Liver (tissue), 9 donors: ENCODE results near the gene ADARB1. TPM values are rescaled to one million over a fixed set of nuclear protein-coding genes. Genes with fewer than 3 reads are reported as not detected.

Experiments used
- DNase-seq: peaks from one replicate; pipeline ENCODE4 v3.0.0-alpha.2; 2017; ENCODE audit warnings: low spot score
- H3K27ac ChIP-seq, 2 donors: one replicate each; pipeline ENCODE4 v1.7.0; 2013; ENCODE audit warnings: inconsistent platforms in 2 of 2, low read length in 2 of 2, control low read depth in 1 of 2, low read depth in 1 of 2, mild to moderate bottlenecking in 1 of 2
- H3K27me3 ChIP-seq, 4 donors: one replicate each; pipeline versions ENCODE4 v1.6.1 to v1.7.0; 2013; ENCODE audit warnings: low read length in 3 of 4, inconsistent platforms in 1 of 4, mild to moderate bottlenecking in 1 of 4, moderate library complexity in 1 of 4; ENCODE audit not compliant: control insufficient read depth in 4 of 4, insufficient read depth in 4 of 4
- H3K36me3 ChIP-seq, 4 donors: one replicate each; pipeline versions ENCODE4 v1.6.1 to v1.7.0; 2013; ENCODE audit warnings: low read length in 3 of 4, mild to moderate bottlenecking in 3 of 4, low read depth in 1 of 4, moderate library complexity in 1 of 4; ENCODE audit not compliant: control insufficient read depth in 4 of 4, insufficient read depth in 3 of 4
- H3K4me1 ChIP-seq, 4 donors: one replicate each; pipeline versions ENCODE4 v1.6.1 to v1.7.0; 2013; ENCODE audit warnings: low read length in 3 of 4, mild to moderate bottlenecking in 3 of 4, moderate library complexity in 1 of 4; ENCODE audit not compliant: control insufficient read depth in 4 of 4, insufficient read depth in 4 of 4
- H3K4me3 ChIP-seq, 3 donors: one replicate each; pipeline versions ENCODE4 v1.6.1 to v1.7.0; 2013; ENCODE audit warnings: low read length in 3 of 3, control low read depth in 1 of 3, low read depth in 1 of 3, mild to moderate bottlenecking in 1 of 3
- H3K9ac ChIP-seq, 2 donors: one replicate each; pipeline ENCODE4 v1.7.0; 2013; ENCODE audit warnings: low read length in 2 of 2, mild to moderate bottlenecking in 2 of 2, moderate library complexity in 2 of 2, control low read depth in 1 of 2, low read depth in 1 of 2
- H3K9me3 ChIP-seq, 4 donors: one replicate each; pipeline versions ENCODE4 v1.6.1 to v1.7.0; 2013; ENCODE audit warnings: low read length in 3 of 4; ENCODE audit not compliant: control insufficient read depth in 4 of 4
- EGR1 ChIP-seq, 2 donors: IDR thresholded peaks; 2 replicates each; pipeline ENCODE4 v1.6.1; 2016 to 2018; ENCODE audit warnings: antibody characterized with exemption in 2 of 2, low read depth in 2 of 2
- GABPA ChIP-seq, 2 donors: IDR thresholded peaks in 1 of 2; conservative IDR thresholded peaks in 1 of 2; 2 replicates each; pipeline ENCODE4 v1.6.1; 2016; ENCODE audit warnings: antibody characterized with exemption in 2 of 2, mild to moderate bottlenecking in 1 of 2, moderate library complexity in 1 of 2
- HNF4A ChIP-seq, 2 donors: conservative IDR thresholded peaks; 2 replicates each; pipeline ENCODE4 v1.6.1; 2016; ENCODE audit warnings: antibody characterized with exemption in 2 of 2, mild to moderate bottlenecking in 2 of 2
- HNF4G ChIP-seq: IDR thresholded peaks from 2 replicates; pipeline ENCODE4 v1.6.1; 2016; ENCODE audit warnings: antibody characterized with exemption
- JUND ChIP-seq, 2 donors: IDR thresholded peaks; 2 replicates each; pipeline ENCODE4 v1.6.1; 2016; ENCODE audit warnings: antibody characterized with exemption in 2 of 2
- NR2F2 ChIP-seq: IDR thresholded peaks from 2 replicates; pipeline ENCODE4 v1.6.1; 2016; ENCODE audit warnings: antibody characterized with exemption
- RAD21 ChIP-seq, 2 donors: IDR thresholded peaks; 2 replicates each; pipeline ENCODE4 v1.6.1; 2016; ENCODE audit warnings: antibody characterized with exemption in 2 of 2, mild to moderate bottlenecking in 2 of 2
- RXRA ChIP-seq, 2 donors: IDR thresholded peaks; 2 replicates each; pipeline ENCODE4 v1.6.1; 2017 to 2018; ENCODE audit warnings: antibody characterized with exemption in 2 of 2, mild to moderate bottlenecking in 1 of 2
- TAF1 ChIP-seq: conservative IDR thresholded peaks from 2 replicates; pipeline ENCODE4 v1.6.1; 2016; ENCODE audit warnings: antibody characterized with exemption, mild to moderate bottlenecking
- YY1 ChIP-seq: IDR thresholded peaks from 2 replicates; pipeline ENCODE4 v1.6.1; 2016; ENCODE audit warnings: antibody characterized with exemption, mild to moderate bottlenecking
- WGBS: extraction: QIAGEN DNeasy Blood & Tissue Kit; methylation state at CpG from one replicate; pipeline ENCODE4 v1.1.7; 2013; 5-methylcytosine and 5-hydroxymethylcytosine counted together
- polyA plus RNA-seq, 2 donors: library from polyadenylated mRNA; stranded (reverse) in 1 of 2; unstranded in 1 of 2; fragments of 200-250 nt in 1 of 2; fragments of >200 nt in 1 of 2; fragmentation: Nextera tagmentation in 1 of 2; extraction: Ambion mirVana in 1 of 2; gene quantifications; one replicate each; pipeline versions ENCODE4 v1.2.1 to v1.2.3, GENCODE V29; 2013 to 2015
- total RNA-seq, 2 donors: library from RNA; depleted of rRNA; stranded (reverse); fragments of >200 nt; gene quantifications; one replicate each; pipeline ENCODE4 v1.2.3, GENCODE V29; 2014
- TF ChIP-seq, protein P1 (sequence below): IDR thresholded peaks from 2 replicates; pipeline ENCODE4 v1.6.1; 2016; ENCODE audit warnings: antibody characterized with exemption
- TF ChIP-seq, protein P2 (sequence below): IDR thresholded peaks from 2 replicates; pipeline ENCODE4 v1.6.1; 2016; ENCODE audit warnings: antibody characterized with exemption
- TF ChIP-seq, protein P3 (sequence below): fragments of 150-350 bp; IDR thresholded peaks from 2 replicates; pipeline ENCODE4 v1.5.1; 2017; ENCODE audit warnings: improper control_type of control experiment, low read depth, low read length; ENCODE audit not compliant: missing input control
- donor health status: healthy.
- donor health status: healthy.
- donor health status: healthy.
- donor health status: healthy.
- donor health status: healthy.

ADARB1 gene
- total and polyA plus RNA-seq, 4 donors: 1.6 to 7.8 (median 2.9) TPM

DNA sequence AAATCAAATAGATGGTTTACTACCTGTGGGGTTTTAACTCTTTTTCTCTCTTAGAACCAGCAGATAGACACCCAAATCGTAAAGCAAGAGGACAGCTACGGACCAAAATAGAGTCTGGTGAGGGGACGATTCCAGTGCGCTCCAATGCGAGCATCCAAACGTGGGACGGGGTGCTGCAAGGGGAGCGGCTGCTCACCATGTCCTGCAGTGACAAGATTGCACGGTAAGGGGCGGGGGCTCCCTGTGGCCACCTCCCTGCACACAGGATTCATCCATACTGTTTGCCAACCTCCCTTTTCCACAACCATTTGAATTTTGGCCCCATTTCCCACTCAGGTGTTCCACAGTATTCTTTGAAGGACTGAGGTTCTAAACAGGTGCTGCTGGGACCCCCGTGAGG, 110.5 kb downstream of the ADARB1 start:
- peaks cover 0 to 21% (median 5%) of the 10 kb centered on the region in 4 donors for H3K9me3 ChIP-seq
- TF ChIP-seq GABPA (IDR thresholded peaks at IDR 0.05 in 1 of 2, conservative IDR thresholded peaks at IDR 0.05 in 1 of 2) (no peak), JUND (IDR thresholded peaks at IDR 0.05) (no peak), HNF4G (no peak), RXRA (IDR thresholded peaks at IDR 0.05) (no peak)
- no peaks in the 10 kb centered on the region for H3K27me3 ChIP-seq
- H3K36me3 ChIP-seq: peaks cover 2 to 17% (median 15%) of the 10 kb centered on the region in 4 donors
- H3K4me1 ChIP-seq: no peaks in the 10 kb centered on the region
- no peak overlapping the region for H3K9ac ChIP-seq
- WGBS: 96% methylated on average over 11 of the region's 11 CpGs
- H3K4me3 ChIP-seq: no peak overlapping the region
- H3K27ac ChIP-seq: no peak overlapping the region
- no peak for DNase-seq

DNA sequence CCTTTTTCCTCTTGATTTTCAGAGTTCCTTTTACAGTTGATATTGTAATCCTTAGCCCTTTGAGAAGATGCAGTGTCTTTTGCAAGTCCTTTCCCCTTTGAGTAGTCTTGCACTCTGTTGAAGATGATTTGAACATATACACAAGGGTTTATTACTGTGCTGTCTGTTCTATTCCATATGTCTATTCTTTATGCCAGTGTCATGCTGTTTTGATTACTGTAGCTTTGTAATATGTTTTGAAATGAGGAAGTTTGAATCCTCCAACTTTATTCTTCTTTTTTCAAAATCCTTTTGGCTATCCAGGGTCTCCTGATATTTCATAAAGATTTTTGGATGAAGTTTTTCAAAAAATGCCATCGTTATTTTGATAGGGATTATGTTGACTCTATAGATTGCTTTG, 112.3 kb downstream of the ADARB1 start:
- 95% methylated on average over 1 of the region's 1 CpG for WGBS

DNA sequence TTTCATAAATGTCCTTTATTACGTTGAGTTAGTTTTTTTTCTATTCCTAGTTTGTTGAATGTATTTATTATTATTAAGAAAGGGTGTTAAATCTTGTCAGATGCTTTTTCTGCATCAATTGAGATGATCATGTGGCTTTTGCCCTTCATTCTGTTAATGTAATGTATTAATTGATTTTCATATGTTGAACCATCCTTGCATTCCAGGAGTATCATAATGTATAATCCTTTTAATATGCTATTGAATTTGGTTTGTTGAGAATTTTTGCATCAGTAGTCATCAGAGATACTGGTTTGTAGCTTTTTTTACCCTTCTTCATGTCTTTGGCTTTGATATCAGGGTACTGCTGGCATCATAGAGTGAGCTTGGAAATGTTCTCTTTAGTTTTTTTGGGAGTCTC, 113.3 kb downstream of the ADARB1 start:
- peak overlapping the region in 1 of 3 donors; percentile 23 for H3K4me3 ChIP-seq
- H3K36me3 ChIP-seq: peaks cover 0 to 20% (median 12%) of the 10 kb centered on the region in 4 donors
- TF ChIP-seq HNF4G (no peak), GABPA (IDR thresholded peaks at IDR 0.05 in 1 of 2, conservative IDR thresholded peaks at IDR 0.05 in 1 of 2) (no peak), RXRA (IDR thresholded peaks at IDR 0.05) (no peak), RAD21 (IDR thresholded peaks at IDR 0.05) (no peak), YY1 (no peak), TAF1 (no peak), HNF4A (conservative IDR thresholded peaks at IDR 0.05) (no peak)
- TF ChIP-seq, protein P1, sequence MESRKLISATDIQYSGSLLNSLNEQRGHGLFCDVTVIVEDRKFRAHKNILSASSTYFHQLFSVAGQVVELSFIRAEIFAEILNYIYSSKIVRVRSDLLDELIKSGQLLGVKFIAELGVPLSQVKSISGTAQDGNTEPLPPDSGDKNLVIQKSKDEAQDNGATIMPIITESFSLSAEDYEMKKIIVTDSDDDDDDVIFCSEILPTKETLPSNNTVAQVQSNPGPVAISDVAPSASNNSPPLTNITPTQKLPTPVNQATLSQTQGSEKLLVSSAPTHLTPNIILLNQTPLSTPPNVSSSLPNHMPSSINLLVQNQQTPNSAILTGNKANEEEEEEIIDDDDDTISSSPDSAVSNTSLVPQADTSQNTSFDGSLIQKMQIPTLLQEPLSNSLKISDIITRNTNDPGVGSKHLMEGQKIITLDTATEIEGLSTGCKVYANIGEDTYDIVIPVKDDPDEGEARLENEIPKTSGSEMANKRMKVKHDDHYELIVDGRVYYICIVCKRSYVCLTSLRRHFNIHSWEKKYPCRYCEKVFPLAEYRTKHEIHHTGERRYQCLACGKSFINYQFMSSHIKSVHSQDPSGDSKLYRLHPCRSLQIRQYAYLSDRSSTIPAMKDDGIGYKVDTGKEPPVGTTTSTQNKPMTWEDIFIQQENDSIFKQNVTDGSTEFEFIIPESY: no peak
- TF ChIP-seq, protein P2, sequence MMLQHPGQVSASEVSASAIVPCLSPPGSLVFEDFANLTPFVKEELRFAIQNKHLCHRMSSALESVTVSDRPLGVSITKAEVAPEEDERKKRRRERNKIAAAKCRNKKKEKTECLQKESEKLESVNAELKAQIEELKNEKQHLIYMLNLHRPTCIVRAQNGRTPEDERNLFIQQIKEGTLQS: no peak
- TF ChIP-seq, protein P3, sequence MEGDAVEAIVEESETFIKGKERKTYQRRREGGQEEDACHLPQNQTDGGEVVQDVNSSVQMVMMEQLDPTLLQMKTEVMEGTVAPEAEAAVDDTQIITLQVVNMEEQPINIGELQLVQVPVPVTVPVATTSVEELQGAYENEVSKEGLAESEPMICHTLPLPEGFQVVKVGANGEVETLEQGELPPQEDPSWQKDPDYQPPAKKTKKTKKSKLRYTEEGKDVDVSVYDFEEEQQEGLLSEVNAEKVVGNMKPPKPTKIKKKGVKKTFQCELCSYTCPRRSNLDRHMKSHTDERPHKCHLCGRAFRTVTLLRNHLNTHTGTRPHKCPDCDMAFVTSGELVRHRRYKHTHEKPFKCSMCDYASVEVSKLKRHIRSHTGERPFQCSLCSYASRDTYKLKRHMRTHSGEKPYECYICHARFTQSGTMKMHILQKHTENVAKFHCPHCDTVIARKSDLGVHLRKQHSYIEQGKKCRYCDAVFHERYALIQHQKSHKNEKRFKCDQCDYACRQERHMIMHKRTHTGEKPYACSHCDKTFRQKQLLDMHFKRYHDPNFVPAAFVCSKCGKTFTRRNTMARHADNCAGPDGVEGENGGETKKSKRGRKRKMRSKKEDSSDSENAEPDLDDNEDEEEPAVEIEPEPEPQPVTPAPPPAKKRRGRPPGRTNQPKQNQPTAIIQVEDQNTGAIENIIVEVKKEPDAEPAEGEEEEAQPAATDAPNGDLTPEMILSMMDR: no peak
- no peaks in the 10 kb centered on the region for H3K27me3 ChIP-seq
- no peak overlapping the region for H3K27ac ChIP-seq
- H3K4me1 ChIP-seq: no peaks in the 10 kb centered on the region
- no peak overlapping the region for H3K9ac ChIP-seq
- WGBS: 99% methylated on average over 1 of the region's 1 CpG
- H3K9me3 ChIP-seq: peaks cover 0 to 27% (median 5%) of the 10 kb centered on the region in 4 donors
- DNase-seq: no peak

More for the DNA sequence above, 112.3 kb downstream of the ADARB1 start:
- no peak overlapping the region for H3K9ac ChIP-seq
- no peaks in the 10 kb centered on the region for H3K27me3 ChIP-seq
- DNase-seq: no peak
- peaks cover 0 to 27% (median 5%) of the 10 kb centered on the region in 4 donors for H3K9me3 ChIP-seq
- no peak for TF ChIP-seq HNF4A (conservative IDR thresholded peaks at IDR 0.05)
- TF ChIP-seq NR2F2: no peak
- TF ChIP-seq EGR1 (IDR thresholded peaks at IDR 0.05; ENCODE audit: low read depth in 2 of 2): no peak
- no peak for TF ChIP-seq RAD21 (IDR thresholded peaks at IDR 0.05)
- H3K27ac ChIP-seq: no peak overlapping the region
- H3K36me3 ChIP-seq: peaks cover 0 to 20% (median 13%) of the 10 kb centered on the region in 4 donors
- H3K4me1 ChIP-seq: no peaks in the 10 kb centered on the region
- H3K4me3 ChIP-seq: no peak overlapping the region
